Measurements from ENCODE around the gene MMD.

The MMD gene

GRCh38 chr17:55444471-55445441, 23.1 kb upstream of the MMD start:
- H3F3A ChIP-seq (ENCODE audit: insufficient read depth, low read length): no peaks in the 10 kb centered on the region
- no peaks in the 10 kb centered on the region for H3K4me1 ChIP-seq (ENCODE audit: insufficient read depth, low read length, severe bottlenecking)
- no peak overlapping the region for H2AFZ ChIP-seq (ENCODE audit: low read length)
- no peak overlapping the region for H3K4me2 ChIP-seq (ENCODE audit: low read length)
- H3K27me3 ChIP-seq (ENCODE audit: insufficient read depth, low read length): no peaks in the 10 kb centered on the region
- no peak overlapping the region for H3K4me3 ChIP-seq (ENCODE audit: low read depth, low read length, poor library complexity, severe bottlenecking)
- no peaks in the 10 kb centered on the region for H3K9me2 ChIP-seq (ENCODE audit: low read depth, low read length)
- H3K79me2 ChIP-seq (ENCODE audit: insufficient read depth, low read length): no peaks in the 10 kb centered on the region
- no peaks in the 10 kb centered on the region for H4K20me1 ChIP-seq (ENCODE audit: insufficient read depth, low read length)
- H3K27ac ChIP-seq (ENCODE audit: low read depth, low read length, poor library complexity, severe bottlenecking): no peak overlapping the region
- TF ChIP-seq EZH2 (IDR thresholded peaks at IDR 0.05; ENCODE audit: borderline replicate concordance, low read length) (no peak), CTCF (IDR thresholded peaks at IDR 0.05; ENCODE audit: low read length) (no peak)
- H3K36me3 ChIP-seq (ENCODE audit: insufficient read depth, low read length): no peaks in the 10 kb centered on the region
- H3K9me3 ChIP-seq (ENCODE audit: low read length): no peaks in the 10 kb centered on the region
- no peak overlapping the region for H3K9ac ChIP-seq (ENCODE audit: low read length)

- Histone ChIP-seq H2AFZ (ENCODE audit: low read length) (no peak overlapping the region), H3K4me2 (ENCODE audit: low read length) (no peak overlapping the region), H3K9me3 (ENCODE audit: low read length) (no peaks in the 10 kb centered on the region), H3K36me3 (ENCODE audit: insufficient read depth, low read length) (no peaks in the 10 kb centered on the region), H3K27me3 (ENCODE audit: insufficient read depth, low read length) (no peaks in the 10 kb centered on the region), H4K20me1 (ENCODE audit: insufficient read depth, low read length) (no peaks in the 10 kb centered on the region), H3K9me2 (ENCODE audit: low read depth, low read length) (no peaks in the 10 kb centered on the region), H3K4me1 (ENCODE audit: insufficient read depth, low read length, severe bottlenecking) (no peaks in the 10 kb centered on the region), H3K27ac (ENCODE audit: low read depth, low read length, poor library complexity, severe bottlenecking) (no peak overlapping the region), H3K4me3 (ENCODE audit: low read depth, low read length, poor library complexity, severe bottlenecking) (no peak overlapping the region), H3K9ac (ENCODE audit: low read length) (no peak overlapping the region), H3F3A (ENCODE audit: insufficient read depth, low read length) (no peaks in the 10 kb centered on the region), H3K79me2 (ENCODE audit: insufficient read depth, low read length) (no peaks in the 10 kb centered on the region)
- TF ChIP-seq EZH2 (IDR thresholded peaks at IDR 0.05; ENCODE audit: borderline replicate concordance, low read length) (no peak), CTCF (IDR thresholded peaks at IDR 0.05; ENCODE audit: low read length) (no peak)
Observed at GRCh38 chr17:55443904-55444303, 22.3 kb upstream of the MMD start.

GRCh38 chr17:55442953-55443683, 21.5 kb upstream of the MMD start:
- Histone ChIP-seq H3K9me3 (ENCODE audit: low read length) (no peaks in the 10 kb centered on the region), H2AFZ (ENCODE audit: low read length) (no peak overlapping the region)

More at GRCh38 chr17:55442953-55443683, 21.5 kb upstream of the MMD start:
- Histone ChIP-seq H3F3A (ENCODE audit: insufficient read depth, low read length) (no peaks in the 10 kb centered on the region), H3K4me2 (ENCODE audit: low read length) (no peak overlapping the region), H4K20me1 (ENCODE audit: insufficient read depth, low read length) (no peaks in the 10 kb centered on the region), H3K79me2 (ENCODE audit: insufficient read depth, low read length) (no peaks in the 10 kb centered on the region), H3K27me3 (ENCODE audit: insufficient read depth, low read length) (no peaks in the 10 kb centered on the region), H3K4me1 (ENCODE audit: insufficient read depth, low read length, severe bottlenecking) (no peaks in the 10 kb centered on the region), H3K9ac (ENCODE audit: low read length) (no peak overlapping the region), H3K27ac (ENCODE audit: low read depth, low read length, poor library complexity, severe bottlenecking) (no peak overlapping the region), H3K36me3 (ENCODE audit: insufficient read depth, low read length) (no peaks in the 10 kb centered on the region), H3K4me3 (ENCODE audit: low read depth, low read length, poor library complexity, severe bottlenecking) (no peak overlapping the region), H3K9me2 (ENCODE audit: low read depth, low read length) (no peaks in the 10 kb centered on the region)
- TF ChIP-seq EZH2 (IDR thresholded peaks at IDR 0.05; ENCODE audit: borderline replicate concordance, low read length) (no peak), CTCF (IDR thresholded peaks at IDR 0.05; ENCODE audit: low read length) (no peak)
